Endodermal cell (in vitro differentiated cells): ENCODE measurements around the gene MTREX. TPM values are rescaled to one million over a fixed set of nuclear protein-coding genes. Genes with fewer than 3 reads are reported as not detected.

Experiments
- DNase-seq: peaks from one replicate; pipeline ENCODE4 v3.0.0-alpha.2; 2017
- H3K27ac ChIP-seq: 2 replicates; pipeline ENCODE4 v1.5.1; 2013; ENCODE audit warnings: mild to moderate bottlenecking, low read depth, low read length, moderate library complexity
- H3K27me3 ChIP-seq: 2 replicates; pipeline ENCODE4 v1.6.1; 2013; ENCODE audit warnings: mild to moderate bottlenecking, low read length, moderate library complexity; ENCODE audit not compliant: insufficient read depth, control insufficient read depth, poor library complexity, severe bottlenecking
- H3K36me3 ChIP-seq: 2 replicates; pipeline ENCODE4 v1.7.0; 2013; ENCODE audit warnings: mild to moderate bottlenecking, low read length, moderate library complexity; ENCODE audit not compliant: control insufficient read depth, insufficient read depth
- H3K4me1 ChIP-seq: one replicate; pipeline ENCODE4 v1.7.0; 2013; ENCODE audit warnings: low read length; ENCODE audit not compliant: control insufficient read depth, insufficient read depth
- H3K4me3 ChIP-seq: 2 replicates; pipeline ENCODE4 v1.5.1; 2013; ENCODE audit warnings: mild to moderate bottlenecking, low read length, moderate library complexity
- H3K9ac ChIP-seq: 2 replicates; pipeline ENCODE4 v1.6.1; 2013; ENCODE audit warnings: mild to moderate bottlenecking, low read length, moderate library complexity; ENCODE audit not compliant: poor library complexity, severe bottlenecking; ENCODE audit errors: extremely low read depth
- H3K9me3 ChIP-seq: 2 replicates; pipeline ENCODE4 v1.6.1; 2013; ENCODE audit warnings: mild to moderate bottlenecking, low read length, moderate library complexity; ENCODE audit not compliant: control insufficient read depth
- H3K27ac Mint-ChIP-seq: 2 replicates; pipeline ENCODE4 v1.8.0; 2020; ENCODE audit warnings: mixed read lengths
- H3K27me3 Mint-ChIP-seq: 2 replicates; pipeline ENCODE4 v1.8.0; 2021; ENCODE audit warnings: mild to moderate bottlenecking, mixed read lengths; ENCODE audit not compliant: insufficient read depth
- H3K36me3 Mint-ChIP-seq: 2 replicates; pipeline ENCODE4 v1.8.0; 2020; ENCODE audit warnings: low read depth, mixed read lengths
- H3K4me1 Mint-ChIP-seq: 2 replicates; pipeline ENCODE4 v1.8.0; 2020; ENCODE audit warnings: mixed read lengths
- H3K4me3 Mint-ChIP-seq: 2 replicates; pipeline ENCODE4 v1.8.0; 2020; ENCODE audit warnings: mild to moderate bottlenecking, moderate library complexity, mixed read lengths
- H3K9me3 Mint-ChIP-seq: 2 replicates; pipeline ENCODE4 v1.8.0; 2020; ENCODE audit warnings: mild to moderate bottlenecking, mixed read lengths
- WGBS, 2 experiments: methylation state at CpG; one replicate each; pipeline versions ENCODE4 v1.1.5 to v1.1.7; 2013; ENCODE audit warnings: missing lambda C conversion rate in 2 of 2, mixed read lengths in 1 of 2; ENCODE audit not compliant: insufficient coverage in 1 of 2, insufficient read length in 1 of 2; 5-methylcytosine and 5-hydroxymethylcytosine counted together
- total RNA-seq, 2 donors: library from RNA; stranded (reverse); fragmentation: NEBNext Ultra II Directional in 1 of 2; extraction: Animal tissue kit (Norgen Biotek cat#: 25700) in 1 of 2; gene quantifications; 2 replicates in 1 of 2; 3 replicates in 1 of 2; pipeline ENCODE4 v1.2.1, GENCODE V29; 2021
- TF ChIP-seq, protein P1 (sequence below): fragments of 200-600 bp; sonication (generic); conservative IDR thresholded peaks from 2 replicates; pipeline ENCODE4 v1.5.0; 2021; ENCODE audit warnings: antibody characterized with exemption, mild to moderate bottlenecking

The MTREX gene
- total RNA-seq, 2 donors from 2014 or later = 91.0 to 106 TPM

GRCh38 chr5:55278778-55279177 lies 29.0 kb upstream of the MTREX start:
- Histone ChIP-seq H3K36me3 (peaks cover 60% of the 10 kb centered on the region), H3K27ac (no peak overlapping the region), H3K9me3 (no peaks in the 10 kb centered on the region), H3K4me3 (no peak overlapping the region), H3K9ac (no peak overlapping the region), H3K4me1 (no peaks in the 10 kb centered on the region), H3K27me3 (no peaks in the 10 kb centered on the region)
- H3K4me1 Mint-ChIP-seq = peaks cover 7% of the 10 kb centered on the region
- WGBS, 2 experiments = 91 to 93% methylated on average over 4 of the region's 4 CpGs
- no peak for DNase-seq
- TF ChIP-seq, protein P1, sequence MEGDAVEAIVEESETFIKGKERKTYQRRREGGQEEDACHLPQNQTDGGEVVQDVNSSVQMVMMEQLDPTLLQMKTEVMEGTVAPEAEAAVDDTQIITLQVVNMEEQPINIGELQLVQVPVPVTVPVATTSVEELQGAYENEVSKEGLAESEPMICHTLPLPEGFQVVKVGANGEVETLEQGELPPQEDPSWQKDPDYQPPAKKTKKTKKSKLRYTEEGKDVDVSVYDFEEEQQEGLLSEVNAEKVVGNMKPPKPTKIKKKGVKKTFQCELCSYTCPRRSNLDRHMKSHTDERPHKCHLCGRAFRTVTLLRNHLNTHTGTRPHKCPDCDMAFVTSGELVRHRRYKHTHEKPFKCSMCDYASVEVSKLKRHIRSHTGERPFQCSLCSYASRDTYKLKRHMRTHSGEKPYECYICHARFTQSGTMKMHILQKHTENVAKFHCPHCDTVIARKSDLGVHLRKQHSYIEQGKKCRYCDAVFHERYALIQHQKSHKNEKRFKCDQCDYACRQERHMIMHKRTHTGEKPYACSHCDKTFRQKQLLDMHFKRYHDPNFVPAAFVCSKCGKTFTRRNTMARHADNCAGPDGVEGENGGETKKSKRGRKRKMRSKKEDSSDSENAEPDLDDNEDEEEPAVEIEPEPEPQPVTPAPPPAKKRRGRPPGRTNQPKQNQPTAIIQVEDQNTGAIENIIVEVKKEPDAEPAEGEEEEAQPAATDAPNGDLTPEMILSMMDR = no peak
- H3K9me3 Mint-ChIP-seq = no peaks in the 10 kb centered on the region
- peaks cover 50% of the 10 kb centered on the region for H3K36me3 Mint-ChIP-seq
- H3K27me3 Mint-ChIP-seq = no peaks in the 10 kb centered on the region
- H3K4me3 Mint-ChIP-seq = no peak overlapping the region
- H3K27ac Mint-ChIP-seq = peak overlapping the region; percentile 52

DNA sequence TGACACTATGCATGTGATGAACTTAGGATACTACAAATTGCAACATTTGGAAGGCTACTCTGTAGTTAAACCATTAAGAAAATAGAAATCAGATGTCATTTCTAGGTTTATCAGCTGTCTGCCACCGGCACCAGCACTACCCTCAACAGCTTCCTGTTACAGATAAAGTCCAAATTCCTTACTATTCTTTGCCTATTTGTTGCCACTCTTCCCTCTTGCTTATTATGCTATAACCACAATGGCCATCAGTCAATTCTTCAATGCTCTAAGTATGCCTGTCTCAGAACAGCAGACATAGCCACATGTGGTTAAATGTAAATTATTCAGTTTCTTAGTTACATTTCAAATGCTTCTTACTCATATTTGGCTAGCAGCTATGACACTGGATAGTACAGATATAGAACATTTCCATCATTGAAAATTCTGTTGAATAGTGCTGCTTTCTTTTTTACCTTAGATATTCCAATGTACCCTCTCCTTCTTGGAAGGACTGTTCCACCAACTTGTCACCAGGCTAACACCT lies 21.3 kb upstream of the MTREX start:
- Histone ChIP-seq H3K4me1 (no peaks in the 10 kb centered on the region), H3K9ac (no peak overlapping the region), H3K27ac (no peak overlapping the region), H3K36me3 (peaks cover 79% of the 10 kb centered on the region), H3K4me3 (no peak overlapping the region), H3K9me3 (no peaks in the 10 kb centered on the region), H3K27me3 (no peaks in the 10 kb centered on the region)
- no peaks in the 10 kb centered on the region for H3K4me1 Mint-ChIP-seq
- TF ChIP-seq, protein P1 = no peak
- no peak overlapping the region for H3K4me3 Mint-ChIP-seq
- DNase-seq = no peak
- peaks cover 65% of the 10 kb centered on the region for H3K36me3 Mint-ChIP-seq
- 89 to 90% methylated on average over 1 of the region's 1 CpG for WGBS, 2 experiments
- no peak overlapping the region for H3K27ac Mint-ChIP-seq
- H3K27me3 Mint-ChIP-seq = no peaks in the 10 kb centered on the region
- H3K9me3 Mint-ChIP-seq = no peaks in the 10 kb centered on the region

DNA sequence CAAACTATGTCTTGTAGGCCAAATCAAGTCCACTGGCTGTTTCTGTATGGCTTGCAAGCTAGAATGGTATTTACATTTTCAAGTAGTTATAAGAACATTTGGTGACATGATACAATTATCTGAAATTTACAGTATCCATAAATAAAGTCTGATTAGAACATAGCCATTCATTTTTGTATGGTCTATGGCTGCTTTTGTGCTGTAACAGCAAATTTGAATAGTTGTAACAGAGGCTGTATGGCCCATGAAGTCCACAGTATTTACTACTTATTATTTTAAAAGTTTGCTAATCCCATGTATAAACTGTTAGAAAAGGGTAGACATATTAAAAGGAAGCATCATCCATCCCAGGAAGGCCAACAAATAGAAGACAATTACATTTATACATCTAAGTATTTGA lies 18.0 kb upstream of the MTREX start:
- peaks cover 77% of the 10 kb centered on the region for H3K36me3 Mint-ChIP-seq
- no peaks in the 10 kb centered on the region for H3K27me3 Mint-ChIP-seq
- H3K4me3 Mint-ChIP-seq = no peak overlapping the region

More for the DNA sequence above, 18.0 kb upstream of the MTREX start:
- no peaks in the 10 kb centered on the region for H3K4me1 ChIP-seq
- H3K9me3 Mint-ChIP-seq = peaks cover 2% of the 10 kb centered on the region
- H3K27ac ChIP-seq = no peak overlapping the region
- no peak overlapping the region for H3K27ac Mint-ChIP-seq
- no peaks in the 10 kb centered on the region for H3K27me3 ChIP-seq
- peaks cover 4% of the 10 kb centered on the region for H3K9me3 ChIP-seq
- H3K4me3 ChIP-seq = no peak overlapping the region
- H3K36me3 ChIP-seq = peaks cover 89% of the 10 kb centered on the region
- no peak overlapping the region for H3K9ac ChIP-seq
- DNase-seq = no peak
- no peaks in the 10 kb centered on the region for H3K4me1 Mint-ChIP-seq
- TF ChIP-seq, protein P1 = no peak
